H1 (cell line): Measurements from ENCODE around the gene EGFR.

ENCODE experiments used
- EZH2 ChIP-seq: fragments of 200-600 bp; sonication (generic); IDR thresholded peaks from 2 replicates; pipeline ENCODE4 v1.7.1; 2012; ENCODE audit warnings: low read depth, mild to moderate bottlenecking, moderate library complexity, low read length, inconsistent platforms; ENCODE audit not compliant: severe bottlenecking
- GTF2F1 ChIP-seq: IDR thresholded peaks from 2 replicates; pipeline ENCODE4 v1.6.1; 2012; ENCODE audit warnings: low read depth, low read length, improper control_type of control experiment, borderline replicate concordance
- RBBP5 ChIP-seq: IDR thresholded peaks from 2 replicates; pipeline ENCODE4 v1.7.1; 2012; ENCODE audit warnings: low read depth, mild to moderate bottlenecking, inconsistent platforms, low read length, moderate library complexity, borderline replicate concordance
- SP2 ChIP-seq: IDR thresholded peaks from 2 replicates; pipeline ENCODE4 v1.6.1; 2012; ENCODE audit warnings: mild to moderate bottlenecking, low read length, inconsistent platforms
- SUZ12 ChIP-seq: fragments of 200-600 bp; sonication (generic); IDR thresholded peaks from 2 replicates; pipeline ENCODE4 v1.6.1; 2012; ENCODE audit warnings: mild to moderate bottlenecking, inconsistent platforms, low read length, moderate library complexity, mixed read lengths
- TAF1 ChIP-seq: IDR thresholded peaks from 2 replicates; pipeline ENCODE4 v1.6.1; 2011; ENCODE audit warnings: mild to moderate bottlenecking, low read depth, low read length

GRCh38 chr7:55099066-55099820 lies 80.4 kb downstream of the EGFR start:
- no peak for TF ChIP-seq SP2
- no peak for TF ChIP-seq RBBP5
- TF ChIP-seq GTF2F1, result no peak
- TF ChIP-seq EZH2, result no peak
- TF ChIP-seq TAF1, result no peak
- no peak for TF ChIP-seq SUZ12
